GM12878 (cell line): ENCODE data around the gene NOP16. TPM values are rescaled to one million over a fixed set of nuclear protein-coding genes. Genes with fewer than 3 reads are reported as not detected.

Experiments
- ATAC-seq: fragments of 200-7000 bp; cut with Tn5 transposase; 3 replicates; pipeline ENCODE4 v1.9.1; 2020; ENCODE audit warnings: mild to moderate bottlenecking, moderate library complexity
- BruUV-seq: library from RNA; stranded (reverse); fragments of 400-500 nt; replicated peaks from 2 replicates; lab custom pipeline; 2021; lab: Mats Ljungman, UMichigan
- CTCF ChIA-PET: fragments of 300-600 bp; sonication (Branson Sonifier 250); formaldehyde crosslinking; extraction: SDS; loops from one replicate; lab custom pipeline; 2021; ENCODE audit warnings: inconsistent platforms; lab: Yijun Ruan, JAX
- POLR2A ChIA-PET: fragments of 350-600 bp; formaldehyde crosslinking; extraction: SDS; loops from one replicate; lab custom pipeline; 2021; ENCODE audit warnings: inconsistent platforms; lab: Charles Lee
- RAD21 ChIA-PET: fragments of 300-600 bp; sonication (Branson Sonifier 250); formaldehyde crosslinking; loops from one replicate; lab custom pipeline; 2023; ENCODE audit warnings: antibody characterized with exemption; ENCODE audit not compliant: unreplicated experiment; lab: Charles Lee
- SMC1A ChIA-PET: fragments of 300-600 bp; sonication (Branson Sonifier 250); formaldehyde crosslinking; loops from one replicate; lab custom pipeline; 2023; ENCODE audit not compliant: unreplicated experiment, uncharacterized antibody; lab: Charles Lee
- DNase-seq: peaks from one replicate; pipeline ENCODE4 v3.0.0-alpha.2; 2011; ENCODE audit warnings: low read depth, low spot score
- FAIRE-seq: peaks from 3 replicates; lab custom pipeline; 2011; peaks lifted over from hg19 to GRCh38; lab: Jason Lieb, UNC
- H2AFZ ChIP-seq: 2 replicates; pipeline ENCODE4 v1.6.0; 2011; ENCODE audit warnings: low read depth, low read length, control low read depth; ENCODE audit not compliant: control insufficient read depth
- H3K27ac ChIP-seq: 2 replicates; pipeline ENCODE4 v1.5.1; 2011; ENCODE audit warnings: control low read depth; ENCODE audit not compliant: control insufficient read depth, insufficient read depth
- H3K27me3 ChIP-seq, 2 experiments: replicated peaks in 1 of 2; 2 replicates each; pipeline versions ENCODE4 v1.6.0 to v1.6.1; 2011; ENCODE audit warnings: low read length in 1 of 2; ENCODE audit not compliant: control insufficient read depth in 2 of 2, insufficient read depth in 2 of 2
- H3K36me3 ChIP-seq, 2 experiments: 2 replicates each; pipeline ENCODE4 v1.5.1; 2011; ENCODE audit warnings: low read length in 1 of 2; ENCODE audit not compliant: control insufficient read depth in 2 of 2, insufficient read depth in 2 of 2
- H3K4me1 ChIP-seq: 2 replicates; pipeline ENCODE4 v1.6.1; 2011; ENCODE audit warnings: mild to moderate bottlenecking, low read length, moderate library complexity, mixed read lengths; ENCODE audit not compliant: control insufficient read depth, insufficient read depth
- H3K4me2 ChIP-seq: 2 replicates; pipeline ENCODE4 v1.6.0; 2011; ENCODE audit warnings: control low read depth; ENCODE audit not compliant: control insufficient read depth, insufficient read depth
- H3K4me3 ChIP-seq: fragments of 200-600 bp; sonication (generic); 2 replicates; pipeline ENCODE4 v1.5.1; 2016
- H3K79me2 ChIP-seq: 2 replicates; pipeline ENCODE4 v1.6.0; 2011; ENCODE audit warnings: low read length; ENCODE audit not compliant: control insufficient read depth, insufficient read depth
- H3K9ac ChIP-seq: 2 replicates; pipeline ENCODE4 v1.8.0; 2011; ENCODE audit warnings: low read length, control low read depth, mixed read lengths; ENCODE audit not compliant: control insufficient read depth, insufficient read depth
- H3K9me3 ChIP-seq: replicated peaks from 3 replicates; pipeline ENCODE4 v1.5.1; 2011; ENCODE audit warnings: mild to moderate bottlenecking, low read length; ENCODE audit not compliant: control insufficient read depth, insufficient read depth
- H4K20me1 ChIP-seq: 2 replicates; pipeline ENCODE4 v1.6.0; 2011; ENCODE audit not compliant: control insufficient read depth, insufficient read depth
- ATF2 ChIP-seq: IDR thresholded peaks from 2 replicates; pipeline ENCODE4 v1.6.1; 2012; ENCODE audit warnings: low read length, inconsistent platforms
- CTCF ChIP-seq, 3 experiments: IDR thresholded peaks in 2 of 3; conservative IDR thresholded peaks in 1 of 3; 2 replicates each; pipeline ENCODE4 v1.5.1; 2011; ENCODE audit warnings: low read depth in 3 of 3, low read length in 3 of 3, mild to moderate bottlenecking in 3 of 3, control low read depth in 2 of 3, moderate library complexity in 2 of 3, inconsistent platforms in 1 of 3, mixed read lengths in 1 of 3; ENCODE audit not compliant: control insufficient read depth in 2 of 3, insufficient read depth in 1 of 3; ENCODE audit errors: extremely low read depth in 1 of 3
- IKZF2 ChIP-seq, 2 experiments: fragments of 450-650 bp; IDR thresholded peaks; 2 replicates each; pipeline ENCODE4 v1.6.1; 2017; ENCODE audit warnings: mild to moderate bottlenecking in 2 of 2, moderate library complexity in 2 of 2
- WGBS: methylation state at CpG from one replicate; pipeline ENCODE4 v1.1.6; 2016; ENCODE audit warnings: low lambda C conversion rate; ENCODE audit not compliant: insufficient replicate concordance, insufficient coverage; ENCODE audit errors: missing lambda C conversion rate; 5-methylcytosine and 5-hydroxymethylcytosine counted together
- in situ Hi-C: fragments of 300-500 bp; cut with MboI; formaldehyde crosslinking; loops from 9 replicates; pipeline ENCODE4 v1.14.3; 2018; ENCODE audit warnings: mixed read lengths
- intact Hi-C: fragments of 100-400 bp; cut with micrococcal nuclease; formaldehyde crosslinking; loops from one replicate; pipeline ENCODE4 v1.14.2; 2022; ENCODE audit not compliant: unreplicated experiment
- polyA plus RNA-seq, 11 experiments: library from polyadenylated mRNA; depleted of rRNA in 4 of 11; unstranded in 6 of 11; stranded (reverse) in 5 of 11; fragments of >200 nt; fragmentation: Nextera tagmentation in 4 of 11; fragmentation: Illumina TruSeq in 1 of 11; extraction: Ambion mirVana in 4 of 11; extraction: Trizol in 1 of 11; gene quantifications; 1 replicate in 1 of 11; 2 replicates in 10 of 11; pipeline versions ENCODE4 v1.2.1 to v1.2.3, GENCODE V29; 2011 to 2016; ENCODE audit warnings: inconsistent platforms in 2 of 11, missing spikeins in 2 of 11, low read depth in 1 of 11
- total RNA-seq, 4 experiments: library from RNA; depleted of rRNA in 3 of 4; stranded (reverse); fragments of >200 nt in 3 of 4; fragmentation: Illumina TruSeq in 1 of 4; extraction: Trizol in 1 of 4; gene quantifications; 2 replicates each; pipeline versions ENCODE4 v1.2.1 to v1.2.3, GENCODE V29; 2013 to 2021

NOP16 gene
- total and polyA plus RNA-seq, 10 of the 15 experiments (the other 5 are each of a cell fraction or from before 2014, with no cell fraction given), result 50.3 to 276 (median 116) TPM

DNA sequence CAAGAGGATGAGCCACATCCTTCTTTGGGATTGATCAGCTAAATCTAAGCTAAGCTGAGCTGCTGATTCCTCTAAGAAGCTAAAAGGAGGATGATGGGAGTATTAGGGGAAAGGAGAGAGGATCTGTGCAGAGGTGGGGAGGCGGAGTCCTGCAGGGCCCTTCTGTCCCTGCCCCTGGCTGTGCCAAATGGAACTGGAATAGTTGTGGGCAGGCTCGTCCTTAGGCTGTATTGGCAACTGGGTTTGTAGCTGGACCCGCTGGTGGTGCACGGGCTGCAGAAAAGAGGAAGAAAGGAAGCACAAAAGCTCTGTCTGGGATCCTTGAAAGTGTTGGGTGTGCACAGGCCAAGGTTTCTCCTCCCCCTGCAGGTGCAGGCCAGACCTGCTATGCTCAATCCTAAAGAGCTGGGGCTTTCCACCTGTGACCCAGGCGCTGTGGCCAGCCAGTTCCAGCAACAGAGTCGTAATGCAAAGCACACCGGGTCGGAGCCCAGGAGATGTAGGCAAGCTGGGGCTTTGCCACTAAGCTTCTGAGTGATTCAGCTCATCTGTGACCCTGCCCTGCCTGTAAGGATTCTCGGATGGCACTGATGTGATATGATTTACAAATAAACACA lies 18.1 kb upstream of the NOP16 start (continued):
- TF ChIP-seq ATF2, result no peak
- TF ChIP-seq, all 136 proteins: peak for 0

- H3K27me3 ChIP-seq, result no peaks in the 10 kb centered on the region
- H3K79me2 ChIP-seq, result no peaks in the 10 kb centered on the region
- ChIA-PET CTCF (interaction anchor here (0.9 to 2.0 kb wide), 2 partner anchors 10 to 173 kb away, joined by 4 read pairs; no protein-coding TSS in a partner anchor), POLR2A (interaction anchor here (0.6 to 0.9 kb wide), 4 partner anchors 16 to 127 kb away, joined by 3 to 4 read pairs (median 4); no protein-coding TSS in a partner anchor)
- H3K4me3 ChIP-seq, result no peak overlapping the region
- no peak overlapping the region for H3K4me2 ChIP-seq
- no TSS peak for BruUV-seq
- no peaks in the 10 kb centered on the region for H4K20me1 ChIP-seq
- no peak overlapping the region for H3K9ac ChIP-seq
- no peaks in the 10 kb centered on the region; a peak in 1 of 4 replicates for H3K36me3 ChIP-seq
- TF ChIP-seq IKZF2 (IDR thresholded peaks at IDR 0.05), result no peak
- 0 out of 6 replicates have a peak, but pooled peaks of 1 of the 3 experiments have one; percentile 3 for TF ChIP-seq CTCF (IDR thresholded peaks at IDR 0.05 in 2 of 3, conservative IDR thresholded peaks at IDR 0.05 in 1 of 3; ENCODE audit: control insufficient read depth in 2 of 3, extremely low read depth in 1 of 3, insufficient read depth in 1 of 3, low read depth in 3 of 3, low read length in 3 of 3)
- TF ChIP-seq, all 136 proteins: peak for 1
- no peak for ATAC-seq
- H3K9me3 ChIP-seq, result no peaks in the 10 kb centered on the region
- H2AFZ ChIP-seq, result no peak overlapping the region
- no peak for DNase-seq
- in situ Hi-C loops (no loop called here), intact Hi-C loops (no loop called here)
- 88% methylated on average over 20 of the region's 20 CpGs for WGBS
- RAD21 ChIA-PET, result interaction anchor here (0.9 kb wide), 1 partner anchor 676 kb away, joined by 3 read pairs; no protein-coding TSS in a partner anchor
- no peak for FAIRE-seq
- no peaks in the 10 kb centered on the region for H3K4me1 ChIP-seq
- SMC1A ChIA-PET, result interaction anchor here (1.0 kb wide), 1 partner anchor 676 kb away, joined by 3 read pairs; no protein-coding TSS in a partner anchor
- H3K27ac ChIP-seq, result no peak overlapping the region
Measured at GRCh38 chr5:176405656-176406435, 17.4 kb upstream of the NOP16 start.
